ENCODE data around the gene PAPOLA.

The PAPOLA gene

GRCh38 chr14:96573473-96574100 lies 71.4 kb downstream of the PAPOLA start:
- FAIRE-seq (no peak), DNase-seq (ENCODE audit: insufficient read length) (no peak)
- TF ChIP-seq POLR2A (IDR thresholded peaks at IDR 0.05; ENCODE audit: low read depth, low read length) (no peak), POLR2AphosphoS5 (IDR thresholded peaks at IDR 0.05; ENCODE audit: low read depth, low read length) (no peak), TAF1 (IDR thresholded peaks at IDR 0.05; ENCODE audit: borderline replicate concordance, low read depth, low read length) (no peak)

- DNase-seq (ENCODE audit: insufficient read length) (no peak), FAIRE-seq (no peak)
- no peak for TF ChIP-seq POLR2A (IDR thresholded peaks at IDR 0.05; ENCODE audit: low read depth, low read length)
- TF ChIP-seq TAF1 (IDR thresholded peaks at IDR 0.05; ENCODE audit: borderline replicate concordance, low read depth, low read length) = no peak
- TF ChIP-seq POLR2AphosphoS5 (IDR thresholded peaks at IDR 0.05; ENCODE audit: low read depth, low read length) = no peak
Observed at GRCh38 chr14:96574171-96574632, 72.0 kb downstream of the PAPOLA start.

- TF ChIP-seq POLR2A (IDR thresholded peaks at IDR 0.05; ENCODE audit: low read depth, low read length) = no peak
- TF ChIP-seq TAF1 (IDR thresholded peaks at IDR 0.05; ENCODE audit: borderline replicate concordance, low read depth, low read length) = no peak
- no peak for TF ChIP-seq POLR2AphosphoS5 (IDR thresholded peaks at IDR 0.05; ENCODE audit: low read depth, low read length)
- FAIRE-seq (no peak), DNase-seq (ENCODE audit: insufficient read length) (no peak)
Observed at GRCh38 chr14:96574633-96575632, 72.8 kb downstream of the PAPOLA start.

- TF ChIP-seq TAF1 (IDR thresholded peaks at IDR 0.05; ENCODE audit: borderline replicate concordance, low read depth, low read length) (no peak), POLR2AphosphoS5 (IDR thresholded peaks at IDR 0.05; ENCODE audit: low read depth, low read length) (no peak), POLR2A (IDR thresholded peaks at IDR 0.05; ENCODE audit: low read depth, low read length) (no peak)
- DNase-seq (ENCODE audit: insufficient read length) = no peak
- FAIRE-seq = no peak
Observed at GRCh38 chr14:96576359-96576758, 74.2 kb downstream of the PAPOLA start.

- DNase-seq (ENCODE audit: insufficient read length) = no peak
- no peak for FAIRE-seq
- TF ChIP-seq POLR2A (IDR thresholded peaks at IDR 0.05; ENCODE audit: low read depth, low read length) (no peak), TAF1 (IDR thresholded peaks at IDR 0.05; ENCODE audit: borderline replicate concordance, low read depth, low read length) (no peak), POLR2AphosphoS5 (IDR thresholded peaks at IDR 0.05; ENCODE audit: low read depth, low read length) (no peak)
Observed at GRCh38 chr14:96576937-96577336, 74.8 kb downstream of the PAPOLA start.

GRCh38 chr14:96578619-96579018 lies 76.4 kb downstream of the PAPOLA start:
- no peak for FAIRE-seq
- no peak for DNase-seq (ENCODE audit: insufficient read length)

GRCh38 chr14:96579358-96579757 lies 77.2 kb downstream of the PAPOLA start:
- DNase-seq (ENCODE audit: insufficient read length) (no peak), FAIRE-seq (no peak)
- no peak for TF ChIP-seq TAF1 (IDR thresholded peaks at IDR 0.05; ENCODE audit: borderline replicate concordance, low read depth, low read length)
- TF ChIP-seq POLR2AphosphoS5 (IDR thresholded peaks at IDR 0.05; ENCODE audit: low read depth, low read length) = no peak
- no peak for TF ChIP-seq POLR2A (IDR thresholded peaks at IDR 0.05; ENCODE audit: low read depth, low read length)

More at GRCh38 chr14:96578619-96579018, 76.4 kb downstream of the PAPOLA start:
- no peak for TF ChIP-seq POLR2AphosphoS5 (IDR thresholded peaks at IDR 0.05; ENCODE audit: low read depth, low read length)
- TF ChIP-seq POLR2A (IDR thresholded peaks at IDR 0.05; ENCODE audit: low read depth, low read length) = no peak
- TF ChIP-seq TAF1 (IDR thresholded peaks at IDR 0.05; ENCODE audit: borderline replicate concordance, low read depth, low read length) = no peak

GRCh38 chr14:96579855-96580254 lies 77.7 kb downstream of the PAPOLA start:
- TF ChIP-seq POLR2AphosphoS5 (IDR thresholded peaks at IDR 0.05; ENCODE audit: low read depth, low read length) = no peak
- TF ChIP-seq POLR2A (IDR thresholded peaks at IDR 0.05; ENCODE audit: low read depth, low read length) = no peak
- TF ChIP-seq TAF1 (IDR thresholded peaks at IDR 0.05; ENCODE audit: borderline replicate concordance, low read depth, low read length) = no peak
- no peak for DNase-seq (ENCODE audit: insufficient read length)
- FAIRE-seq = no peak

GRCh38 chr14:96580566-96580965 lies 78.4 kb downstream of the PAPOLA start:
- DNase-seq (ENCODE audit: insufficient read length) (no peak), FAIRE-seq (no peak)
- TF ChIP-seq POLR2AphosphoS5 (IDR thresholded peaks at IDR 0.05; ENCODE audit: low read depth, low read length) (no peak), TAF1 (IDR thresholded peaks at IDR 0.05; ENCODE audit: borderline replicate concordance, low read depth, low read length) (no peak), POLR2A (IDR thresholded peaks at IDR 0.05; ENCODE audit: low read depth, low read length) (no peak)

- DNase-seq (ENCODE audit: insufficient read length) = no peak
- no peak for TF ChIP-seq TAF1 (IDR thresholded peaks at IDR 0.05; ENCODE audit: borderline replicate concordance, low read depth, low read length)
- no peak for TF ChIP-seq POLR2AphosphoS5 (IDR thresholded peaks at IDR 0.05; ENCODE audit: low read depth, low read length)
- TF ChIP-seq POLR2A (IDR thresholded peaks at IDR 0.05; ENCODE audit: low read depth, low read length) = no peak
- FAIRE-seq = no peak
Observed at GRCh38 chr14:96581026-96581425, 78.8 kb downstream of the PAPOLA start.

GRCh38 chr14:96581902-96582301 lies 79.7 kb downstream of the PAPOLA start:
- TF ChIP-seq POLR2A (IDR thresholded peaks at IDR 0.05; ENCODE audit: low read depth, low read length) (no peak), POLR2AphosphoS5 (IDR thresholded peaks at IDR 0.05; ENCODE audit: low read depth, low read length) (no peak), TAF1 (IDR thresholded peaks at IDR 0.05; ENCODE audit: borderline replicate concordance, low read depth, low read length) (no peak)
- no peak for DNase-seq (ENCODE audit: insufficient read length)
- no peak for FAIRE-seq
